IMR-90 (cell line): ENCODE measurements around the gene WDR53. TPM values are rescaled to one million over a fixed set of nuclear protein-coding genes. Genes with fewer than 3 reads are reported as not detected.

Experiments
- ATAC-seq: fragments of 200-7000 bp; cut with Tn5 transposase; 2 replicates; pipeline ENCODE4 v1.9.1; 2020; ENCODE audit warnings: low read depth, mild to moderate bottlenecking, moderate library complexity
- BruUV-seq: library from RNA; stranded (reverse); fragments of 400-500 nt; replicated peaks from 2 replicates; lab custom pipeline; 2021; lab: Mats Ljungman, UMichigan
- CTCF ChIA-PET: fragments of 300-600 bp; formaldehyde crosslinking; extraction: SDS; loops from one replicate; lab custom pipeline; 2021; ENCODE audit warnings: antibody characterized with exemption; lab: Yijun Ruan, JAX
- POLR2A ChIA-PET: fragments of 300-600 bp; sonication (Branson Sonifier 250); formaldehyde crosslinking; loops from one replicate; lab custom pipeline; 2022; ENCODE audit warnings: antibody characterized with exemption; ENCODE audit not compliant: unreplicated experiment; lab: Charles Lee
- DNase-seq: peaks from one replicate; pipeline ENCODE4 v3.0.0; 2013
- H2AFZ ChIP-seq: replicated peaks from 2 replicates; pipeline ENCODE3; 2013; ENCODE audit warnings: low read length, mild to moderate bottlenecking; ENCODE audit not compliant: poor library complexity
- H2AK5ac ChIP-seq: 2 replicates; pipeline ENCODE4 v1.6.1; 2013; ENCODE audit warnings: low read depth, low read length, inconsistent platforms
- H2AK9ac ChIP-seq: replicated peaks from 2 replicates; pipeline ENCODE3; 2013; ENCODE audit warnings: mild to moderate bottlenecking, low read depth, low read length, moderate library complexity; ENCODE audit not compliant: poor library complexity
- H2BK120ac ChIP-seq: 2 replicates; pipeline ENCODE4 v1.6.1; 2013; ENCODE audit warnings: low read depth, low read length, inconsistent platforms
- H2BK15ac ChIP-seq: 3 replicates; pipeline ENCODE4 v1.6.1; 2013; ENCODE audit warnings: low read depth, low read length, inconsistent platforms
- H2BK20ac ChIP-seq: 2 replicates; pipeline ENCODE4 v1.6.1; 2013; ENCODE audit warnings: low read depth, mild to moderate bottlenecking, inconsistent platforms, low read length, moderate library complexity
- H2BK5ac ChIP-seq: 2 replicates; pipeline ENCODE4 v1.6.1; 2013; ENCODE audit warnings: mild to moderate bottlenecking, low read depth, low read length, inconsistent platforms; ENCODE audit not compliant: poor library complexity, severe bottlenecking
- H3K14ac ChIP-seq: replicated peaks from 2 replicates; pipeline ENCODE4 v1.6.1; 2013; ENCODE audit warnings: low read depth, low read length, inconsistent platforms
- H3K18ac ChIP-seq: 2 replicates; pipeline ENCODE4 v1.6.1; 2013; ENCODE audit warnings: low read depth, low read length, control low read depth
- H3K23ac ChIP-seq: 2 replicates; pipeline ENCODE4 v1.6.1; 2013; ENCODE audit warnings: low read depth, low read length, inconsistent platforms
- H3K27ac ChIP-seq: 2 replicates; pipeline ENCODE4 v1.5.1; 2013; ENCODE audit warnings: mild to moderate bottlenecking, control low read depth, low read length; ENCODE audit not compliant: insufficient read depth
- H3K27me3 ChIP-seq: 2 replicates; pipeline ENCODE4 v1.6.1; 2013; ENCODE audit warnings: low read length; ENCODE audit not compliant: control insufficient read depth, insufficient read depth
- H3K36me3 ChIP-seq: 2 replicates; pipeline ENCODE4 v1.6.1; 2013; ENCODE audit warnings: low read length, mixed read lengths; ENCODE audit not compliant: control insufficient read depth, insufficient read depth
- H3K4ac ChIP-seq: 2 replicates; pipeline ENCODE4 v1.6.1; 2013; ENCODE audit warnings: low read depth, low read length, inconsistent platforms
- H3K4me1 ChIP-seq: 2 replicates; pipeline ENCODE4 v1.6.1; 2013; ENCODE audit warnings: low read length, mixed read lengths; ENCODE audit not compliant: control insufficient read depth, insufficient read depth
- H3K4me2 ChIP-seq: 2 replicates; pipeline ENCODE4 v1.6.1; 2013; ENCODE audit warnings: low read depth, mild to moderate bottlenecking, control low read depth, low read length, moderate library complexity
- H3K4me3 ChIP-seq: 2 replicates; pipeline ENCODE4 v1.5.1; 2013; ENCODE audit warnings: low read depth, mild to moderate bottlenecking, control low read depth, low read length, moderate library complexity; ENCODE audit not compliant: insufficient read depth
- H3K56ac ChIP-seq: 2 replicates; pipeline ENCODE4 v1.6.1; 2013; ENCODE audit warnings: low read length, inconsistent platforms; ENCODE audit not compliant: insufficient read depth; ENCODE audit errors: extremely low read depth
- H3K79me1 ChIP-seq, 2 experiments: 2 replicates each; pipeline ENCODE4 v1.6.1; 2013; ENCODE audit warnings: low read length in 2 of 2, inconsistent platforms in 1 of 2, low read depth in 1 of 2
- H3K9ac ChIP-seq: 2 replicates; pipeline ENCODE4 v1.6.1; 2013; ENCODE audit warnings: low read depth, low read length, control low read depth
- H3K9me1 ChIP-seq: 2 replicates; pipeline ENCODE4 v1.6.1; 2013; ENCODE audit warnings: low read length, inconsistent platforms; ENCODE audit not compliant: insufficient read depth
- H3K9me3 ChIP-seq: 2 replicates; pipeline ENCODE4 v1.6.1; 2013; ENCODE audit warnings: low read length; ENCODE audit not compliant: control insufficient read depth, insufficient read depth
- H4K20me1 ChIP-seq: 2 replicates; pipeline ENCODE4 v1.6.1; 2013; ENCODE audit warnings: low read length, inconsistent platforms; ENCODE audit not compliant: insufficient read depth
- H4K5ac ChIP-seq: 2 replicates; pipeline ENCODE4 v1.6.1; 2013; ENCODE audit warnings: mild to moderate bottlenecking, low read depth, low read length, control low read depth
- H4K8ac ChIP-seq, 2 experiments: 2 replicates each; pipeline ENCODE4 v1.6.1; 2013; ENCODE audit warnings: low read depth in 2 of 2, low read length in 2 of 2, control low read depth in 1 of 2, inconsistent platforms in 1 of 2
- H4K91ac ChIP-seq: 2 replicates; pipeline ENCODE4 v1.6.1; 2013; ENCODE audit warnings: low read depth, low read length, inconsistent platforms; ENCODE audit not compliant: insufficient read depth
- BHLHE40 ChIP-seq: fragments of 150-350 bp; IDR thresholded peaks from 2 replicates; pipeline ENCODE4 v1.6.1; 2016; ENCODE audit warnings: mild to moderate bottlenecking, low read depth, low read length
- CEBPB ChIP-seq: IDR thresholded peaks from 2 replicates; pipeline ENCODE4 v1.6.1; 2012; ENCODE audit warnings: low read depth, low read length, improper control_type of control experiment
- NFE2L2 ChIP-seq: fragments of 150-350 bp; IDR thresholded peaks from 2 replicates; pipeline ENCODE4 v1.6.1; 2016; ENCODE audit warnings: low read depth, mild to moderate bottlenecking, low read length
- POLR2A ChIP-seq: IDR thresholded peaks from 2 replicates; pipeline ENCODE4 v1.6.1; 2012; ENCODE audit warnings: mild to moderate bottlenecking, low read depth, low read length
- RCOR1 ChIP-seq: IDR thresholded peaks from 2 replicates; pipeline ENCODE4 v1.6.1; 2012; ENCODE audit warnings: mild to moderate bottlenecking, low read length, improper control_type of control experiment; ENCODE audit not compliant: insufficient replicate concordance
- WGBS, 2 experiments: methylation state at CpG; one replicate each; pipeline versions ENCODE4 v1.1.5 to v1.1.7; 2013; ENCODE audit warnings: missing lambda C conversion rate in 2 of 2; ENCODE audit not compliant: insufficient read length in 1 of 2; ENCODE audit errors: extremely low coverage in 2 of 2; 5-methylcytosine and 5-hydroxymethylcytosine counted together
- dilution Hi-C: fragments of 300-500 bp; cut with HindIII; formaldehyde crosslinking; loops from one replicate; pipeline ENCODE4 v1.14.3; 2018; ENCODE audit warnings: low sequenced_read_pairs; ENCODE audit not compliant: unreplicated experiment
- in situ Hi-C: fragments of 300-500 bp; cut with MboI; formaldehyde crosslinking; loops from 3 replicates; pipeline ENCODE4 v1.14.3; 2019; ENCODE audit warnings: low sequenced_read_pairs, inconsistent platforms, mixed read lengths
- intact Hi-C: fragments of 100-400 bp; cut with micrococcal nuclease; formaldehyde crosslinking; loops from 2 replicates; pipeline ENCODE4 v1.10.0; 2022
- polyA plus RNA-seq, 3 experiments: library from polyadenylated mRNA; depleted of rRNA; stranded (reverse); fragments of >200 nt; gene quantifications; 2 replicates each; pipeline ENCODE4 v1.2.3, GENCODE V29; 2012; ENCODE audit warnings: low replicate concordance in 1 of 3
- total RNA-seq: library from RNA; depleted of rRNA; stranded (reverse); fragments of >200 nt; gene quantifications from 2 replicates; pipeline ENCODE4 v1.2.3, GENCODE V29; 2012
- TF ChIP-seq, protein P1 (sequence below): fragments of 150-350 bp; IDR thresholded peaks from 2 replicates; pipeline ENCODE4 v1.6.1; 2017; ENCODE audit warnings: mild to moderate bottlenecking, antibody characterized with exemption, low read length, low read depth
- TF ChIP-seq, protein P2 (sequence below): conservative IDR thresholded peaks from 2 replicates; pipeline ENCODE4 v1.5.1; 2012; ENCODE audit warnings: mild to moderate bottlenecking, low read depth, low read length, improper control_type of control experiment

Gene WDR53
- total and polyA plus RNA-seq, 2 of the 4 experiments (the other 2 are of a cell fraction): 5.7 to 5.9 TPM

DNA sequence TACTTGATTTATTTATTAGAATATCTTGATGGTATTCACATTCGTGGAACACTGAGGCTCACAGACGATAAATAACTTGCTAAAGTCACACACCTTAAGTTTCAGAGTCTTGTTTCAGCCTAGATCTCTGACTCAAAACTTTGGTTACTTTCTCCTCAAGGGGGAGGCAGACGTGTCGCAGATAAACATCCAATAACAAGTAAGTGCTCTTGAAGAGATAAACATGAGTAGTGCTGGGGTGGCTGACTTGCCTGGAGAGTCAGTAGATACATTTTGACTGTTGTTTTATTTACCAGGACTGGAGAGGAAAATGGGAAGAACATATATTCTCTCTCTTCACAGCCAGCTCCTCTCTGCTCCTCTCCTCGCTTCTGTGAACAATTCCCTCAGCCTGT, 31.4 kb upstream of the WDR53 start:
- POLR2A ChIA-PET: no interaction called here
- in situ Hi-C loops: loop anchor here (25.0 kb wide), 1 partner anchor 363 kb away; the partner anchor contains the start of gene PIGZ

More for the DNA sequence above, 31.4 kb upstream of the WDR53 start:
- no TSS peak for BruUV-seq
- no CpG with 5 or more reads among the region's 5 CpGs for WGBS, 2 experiments
- H4K5ac ChIP-seq: no peak overlapping the region
- H3K79me1 ChIP-seq: no peaks in the 10 kb centered on the region
- no peak overlapping the region for H4K8ac ChIP-seq
- H3K27me3 ChIP-seq: peaks cover 22% of the 10 kb centered on the region
- CTCF ChIA-PET: no interaction called here
- no peaks in the 10 kb centered on the region for H3K36me3 ChIP-seq
- H2BK120ac ChIP-seq: no peak overlapping the region
- H3K23ac ChIP-seq: no peak overlapping the region
- H3K9ac ChIP-seq: no peak overlapping the region
- DNase-seq (peak; percentile 12), ATAC-seq (no peak)
- no peak overlapping the region for H3K27ac ChIP-seq
- no peak for TF ChIP-seq BHLHE40
- no peak for TF ChIP-seq NFE2L2
- TF ChIP-seq CEBPB: no peak
- TF ChIP-seq POLR2A: no peak
- TF ChIP-seq RCOR1: no peak
- TF ChIP-seq, protein P1, sequence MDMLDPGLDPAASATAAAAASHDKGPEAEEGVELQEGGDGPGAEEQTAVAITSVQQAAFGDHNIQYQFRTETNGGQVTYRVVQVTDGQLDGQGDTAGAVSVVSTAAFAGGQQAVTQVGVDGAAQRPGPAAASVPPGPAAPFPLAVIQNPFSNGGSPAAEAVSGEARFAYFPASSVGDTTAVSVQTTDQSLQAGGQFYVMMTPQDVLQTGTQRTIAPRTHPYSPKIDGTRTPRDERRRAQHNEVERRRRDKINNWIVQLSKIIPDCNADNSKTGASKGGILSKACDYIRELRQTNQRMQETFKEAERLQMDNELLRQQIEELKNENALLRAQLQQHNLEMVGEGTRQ: no peak
- TF ChIP-seq, protein P2, sequence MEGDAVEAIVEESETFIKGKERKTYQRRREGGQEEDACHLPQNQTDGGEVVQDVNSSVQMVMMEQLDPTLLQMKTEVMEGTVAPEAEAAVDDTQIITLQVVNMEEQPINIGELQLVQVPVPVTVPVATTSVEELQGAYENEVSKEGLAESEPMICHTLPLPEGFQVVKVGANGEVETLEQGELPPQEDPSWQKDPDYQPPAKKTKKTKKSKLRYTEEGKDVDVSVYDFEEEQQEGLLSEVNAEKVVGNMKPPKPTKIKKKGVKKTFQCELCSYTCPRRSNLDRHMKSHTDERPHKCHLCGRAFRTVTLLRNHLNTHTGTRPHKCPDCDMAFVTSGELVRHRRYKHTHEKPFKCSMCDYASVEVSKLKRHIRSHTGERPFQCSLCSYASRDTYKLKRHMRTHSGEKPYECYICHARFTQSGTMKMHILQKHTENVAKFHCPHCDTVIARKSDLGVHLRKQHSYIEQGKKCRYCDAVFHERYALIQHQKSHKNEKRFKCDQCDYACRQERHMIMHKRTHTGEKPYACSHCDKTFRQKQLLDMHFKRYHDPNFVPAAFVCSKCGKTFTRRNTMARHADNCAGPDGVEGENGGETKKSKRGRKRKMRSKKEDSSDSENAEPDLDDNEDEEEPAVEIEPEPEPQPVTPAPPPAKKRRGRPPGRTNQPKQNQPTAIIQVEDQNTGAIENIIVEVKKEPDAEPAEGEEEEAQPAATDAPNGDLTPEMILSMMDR: no peak
- H3K4me1 ChIP-seq: no peaks in the 10 kb centered on the region
- H2BK15ac ChIP-seq: no peak overlapping the region
- H3K14ac ChIP-seq: no peak overlapping the region
- H2AK5ac ChIP-seq: no peak overlapping the region
- no peak overlapping the region for H3K4ac ChIP-seq
- no peak overlapping the region for H2AFZ ChIP-seq
- intact Hi-C loops: loop anchor here (10.0 kb wide), 1 partner anchor 345 kb away; the partner anchor contains the start of gene NCBP2
- H2AK9ac ChIP-seq: no peak overlapping the region
- H2BK5ac ChIP-seq: no peak overlapping the region
- H4K20me1 ChIP-seq: no peaks in the 10 kb centered on the region
- no peak overlapping the region for H3K4me3 ChIP-seq
- H3K4me2 ChIP-seq: no peak overlapping the region
- H3K56ac ChIP-seq: no peak overlapping the region
- no peaks in the 10 kb centered on the region for H3K9me1 ChIP-seq
- dilution Hi-C loops: no loop called here
- H2BK20ac ChIP-seq: no peak overlapping the region
- no peak overlapping the region for H4K91ac ChIP-seq
- H3K18ac ChIP-seq: no peak overlapping the region
- no peaks in the 10 kb centered on the region for H3K9me3 ChIP-seq
